Measurements from ENCODE around the gene MED13.
A peak's percentile ranks its signal among the peaks of the same experiment; 100 is the strongest.
"Not testable (repeated sequence)": the region's sequence is repeated elsewhere in the genome, so short reads cannot be mapped to it uniquely, and the experiment has no call there.

Gene MED13

DNA sequence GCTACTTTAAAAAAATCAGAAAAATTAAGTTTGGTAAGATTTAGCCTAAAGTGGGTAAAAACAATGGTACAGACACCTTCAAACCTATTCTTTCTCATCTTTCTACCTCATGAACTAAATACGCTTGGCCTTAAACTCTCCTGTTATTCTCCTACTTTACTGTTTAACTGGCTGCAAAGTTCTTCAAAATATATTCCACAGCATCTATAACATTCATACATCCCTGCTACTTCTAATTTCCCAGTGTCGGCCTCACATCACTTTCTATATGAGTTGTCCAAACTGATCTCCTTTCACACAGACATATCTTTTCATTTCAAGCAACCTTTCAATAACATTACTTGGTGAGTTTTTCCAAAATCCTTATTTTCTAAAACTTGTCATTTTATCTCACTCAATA lies 64.0 kb downstream of the MED13 start:
- no peak overlapping the region for H3K4me3 ChIP-seq (ENCODE audit: low read depth, low read length)

DNA sequence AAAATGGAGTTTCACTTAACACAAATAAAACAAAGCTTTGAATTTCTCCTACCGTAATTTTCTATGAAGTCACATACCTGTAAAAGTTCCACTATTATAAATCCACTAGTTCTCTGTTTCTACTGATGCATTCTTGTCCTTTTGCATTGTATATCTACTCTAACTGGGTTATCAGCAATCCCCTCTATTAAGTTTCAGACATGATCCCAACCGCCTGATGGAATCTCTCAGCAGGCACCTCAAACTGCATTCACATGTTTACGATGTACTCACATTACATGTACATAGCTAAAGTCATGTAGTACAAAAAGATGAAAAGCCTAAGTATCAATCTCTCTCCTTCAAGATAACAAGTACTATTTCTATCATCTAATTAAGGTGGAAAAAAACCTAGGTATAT lies 64.9 kb downstream of the MED13 start:
- H3K4me3 ChIP-seq (ENCODE audit: low read depth, low read length): no peak overlapping the region

DNA sequence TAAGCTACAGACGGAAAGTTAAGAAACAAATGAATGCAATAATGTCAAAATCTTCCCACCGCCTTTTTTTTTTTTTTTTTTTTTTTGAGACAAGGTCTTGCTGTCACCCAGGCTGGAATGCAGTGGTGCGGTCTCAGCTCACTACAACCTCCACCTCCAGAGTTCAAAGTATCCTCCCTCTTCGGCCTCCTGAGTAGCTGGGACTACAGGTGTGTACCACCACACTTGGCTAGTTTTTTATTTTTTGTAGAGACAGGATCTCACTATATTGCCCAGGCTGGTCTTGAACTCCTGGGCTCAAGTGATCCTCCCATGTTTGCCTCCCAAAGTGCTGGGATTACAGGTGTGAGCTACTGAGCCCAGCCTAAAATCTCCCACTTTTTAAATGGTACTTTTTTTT lies 66.5 kb downstream of the MED13 start:
- H3K4me3 ChIP-seq (ENCODE audit: low read depth, low read length): not testable (repeated sequence)

DNA sequence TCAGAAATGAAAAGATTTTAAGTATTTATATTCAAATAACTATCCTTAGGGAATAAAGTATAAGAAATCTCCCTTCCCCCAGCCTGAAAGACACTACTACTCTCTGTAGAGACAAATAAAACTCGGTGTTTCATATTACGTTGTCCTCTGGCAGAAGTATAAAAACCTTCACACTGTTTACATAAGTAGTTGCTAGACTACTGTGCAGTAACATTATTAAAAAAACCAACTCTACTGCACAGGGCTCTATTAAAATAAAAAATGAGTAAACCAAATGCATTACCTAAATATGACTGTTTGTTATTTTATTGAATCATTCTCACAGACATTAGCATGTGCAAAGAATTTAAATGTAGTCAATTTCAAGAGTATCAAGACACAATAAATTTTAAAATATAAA lies 67.4 kb downstream of the MED13 start:
- H3K4me3 ChIP-seq (ENCODE audit: low read depth, low read length): no peak overlapping the region

DNA sequence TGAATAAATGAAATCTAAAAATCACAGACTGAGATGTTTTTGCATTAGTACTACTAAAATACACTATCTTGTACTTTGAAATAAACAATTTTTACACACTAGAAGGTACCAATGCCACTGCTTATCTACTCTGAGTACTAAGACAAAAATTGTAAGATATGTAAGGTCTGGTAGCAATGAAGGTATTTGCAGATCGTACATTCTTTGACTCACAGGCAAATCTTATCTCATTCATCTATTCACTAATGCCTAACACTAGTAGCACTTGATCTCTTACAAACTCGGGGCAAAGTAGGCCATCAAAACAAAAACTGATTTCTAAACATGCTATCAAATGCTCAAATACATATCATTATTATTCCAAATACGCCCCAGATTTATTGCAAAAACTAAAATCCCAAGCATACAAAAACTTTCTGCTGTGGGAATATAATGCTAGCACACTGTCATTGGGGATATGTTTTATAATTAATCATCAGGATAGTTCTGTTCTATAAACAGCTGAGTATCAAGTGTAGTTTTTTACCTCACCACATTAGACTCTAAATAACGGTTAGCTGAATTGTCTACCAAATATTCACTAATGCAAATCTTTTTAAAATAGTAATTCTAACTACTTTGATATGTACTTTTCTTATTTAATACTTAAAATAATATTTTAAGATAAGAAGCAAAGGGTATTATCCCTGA lies 68.0 kb downstream of the MED13 start:
- no peak overlapping the region for H3K4me3 ChIP-seq (ENCODE audit: low read depth, low read length)

DNA sequence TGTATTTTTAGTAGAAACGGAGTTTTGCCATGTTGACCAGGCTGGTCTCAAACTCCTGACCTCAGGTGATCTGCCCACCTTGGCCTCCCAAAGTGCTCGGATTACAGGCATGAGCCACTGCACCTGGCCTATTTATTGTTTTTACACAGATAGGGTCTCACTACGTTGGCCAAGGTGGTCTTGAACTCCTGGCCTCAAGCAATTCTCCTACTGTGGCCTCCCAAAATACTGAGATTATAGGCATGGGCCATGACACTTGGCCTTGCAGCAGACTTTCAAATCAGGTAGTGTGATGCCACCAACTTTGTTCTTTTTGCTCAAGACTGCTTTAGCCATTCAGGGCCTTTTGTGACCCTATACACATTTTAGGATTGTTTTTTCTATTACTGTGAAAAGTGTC lies 75.6 kb downstream of the MED13 start:
- H3K4me3 ChIP-seq (ENCODE audit: low read depth, low read length): no peak overlapping the region

DNA sequence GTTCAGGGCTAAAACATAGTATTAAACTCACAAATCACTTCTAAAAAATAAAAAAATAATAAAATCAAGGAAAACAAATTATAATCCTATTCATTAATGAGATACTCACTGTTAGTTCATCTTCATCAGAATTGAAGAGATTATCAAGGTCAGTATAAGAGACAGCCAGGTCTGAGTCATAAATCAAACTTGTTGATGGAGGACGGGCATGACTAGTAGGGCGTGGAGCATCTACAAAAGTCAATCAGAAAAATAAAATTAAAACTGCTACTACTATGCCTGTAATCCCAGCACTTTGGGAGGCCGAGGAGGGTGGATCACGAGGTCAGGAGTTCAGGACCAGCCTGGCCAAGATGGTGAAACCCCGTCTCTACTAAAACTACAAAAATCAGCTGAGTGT lies 78.2 kb downstream of the MED13 start:
- H3K4me3 ChIP-seq (ENCODE audit: low read depth, low read length): no peak overlapping the region

DNA sequence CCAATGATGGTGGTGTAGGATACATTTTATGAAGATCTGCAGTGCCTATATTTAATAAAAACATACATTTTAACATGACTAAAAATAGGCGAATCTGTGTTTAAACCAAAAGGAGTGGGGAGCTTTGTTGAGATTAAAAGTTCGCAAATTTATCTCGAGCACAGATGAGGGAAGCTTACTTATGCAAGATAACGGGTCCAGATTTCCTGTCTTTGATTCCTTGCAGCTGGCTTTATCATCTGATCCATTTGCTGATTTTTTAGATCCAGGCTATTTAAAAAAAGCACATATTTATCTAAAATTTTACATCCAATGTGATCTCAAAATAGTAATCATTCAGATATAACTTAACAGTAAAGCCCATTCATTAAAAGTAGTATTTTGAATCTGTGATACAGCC lies 80.3 kb downstream of the MED13 start:
- H3K4me3 ChIP-seq (ENCODE audit: low read depth, low read length): no peak overlapping the region

DNA sequence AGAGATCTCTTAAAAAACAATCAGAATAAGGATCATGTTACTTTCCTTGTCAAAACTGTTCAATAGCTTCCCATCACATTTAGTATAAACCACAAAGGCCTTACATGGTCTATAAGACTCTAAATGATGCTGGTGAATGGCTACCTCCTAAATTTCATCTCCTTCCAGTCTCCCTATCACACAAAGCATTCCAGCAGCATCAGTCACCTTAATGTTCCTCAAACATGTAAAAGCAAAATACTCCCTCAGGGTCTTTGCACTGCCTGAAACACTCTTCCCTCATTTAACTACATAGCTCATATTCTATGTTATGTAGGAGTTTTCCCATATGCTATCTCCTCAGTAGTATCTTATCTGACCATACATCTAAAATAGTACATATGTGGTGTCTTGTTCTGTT lies 83.8 kb downstream of the MED13 start:
- no peak overlapping the region for H3K4me3 ChIP-seq (ENCODE audit: low read depth, low read length)

DNA sequence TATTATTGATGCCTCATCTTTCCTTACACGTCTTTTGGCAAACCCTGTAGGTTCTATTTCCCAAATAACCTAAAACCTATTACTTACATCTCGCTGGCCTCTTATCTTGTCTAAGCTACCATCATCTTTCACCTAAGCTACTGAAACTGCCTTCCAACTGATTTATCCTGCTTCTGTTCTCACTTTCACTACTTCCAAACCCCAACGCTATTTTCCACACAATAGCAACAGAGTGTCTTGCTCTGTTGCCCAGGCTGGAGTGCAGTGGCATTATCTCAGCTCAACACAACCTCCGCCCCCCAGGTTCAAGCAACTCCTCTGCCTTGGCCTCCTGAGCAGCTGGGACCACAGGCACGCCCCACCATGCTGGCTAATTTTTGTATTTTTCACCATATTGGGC lies 84.5 kb downstream of the MED13 start:
- no peak overlapping the region for H3K4me3 ChIP-seq (ENCODE audit: low read depth, low read length)

DNA sequence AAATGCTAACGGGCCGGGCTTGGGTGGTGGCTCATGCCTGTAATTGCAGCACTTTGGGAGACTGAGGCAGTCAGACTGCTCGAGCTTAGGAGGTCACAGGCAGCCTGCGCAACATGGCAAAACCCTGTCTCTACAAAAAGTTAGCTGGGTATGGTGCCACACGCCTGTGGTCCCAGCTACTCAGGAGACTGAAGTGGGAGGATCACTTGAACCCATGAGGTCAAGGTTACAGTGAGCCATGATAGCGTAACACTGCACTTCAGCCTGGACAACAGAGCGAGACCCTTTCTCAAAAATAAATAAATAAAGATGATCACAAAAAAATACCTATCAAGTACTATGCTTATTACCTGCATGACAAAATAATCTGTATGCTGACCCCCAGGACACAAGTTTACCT lies 91.0 kb downstream of the MED13 start:
- no peak overlapping the region for H3K4me3 ChIP-seq (ENCODE audit: low read depth, low read length)

DNA sequence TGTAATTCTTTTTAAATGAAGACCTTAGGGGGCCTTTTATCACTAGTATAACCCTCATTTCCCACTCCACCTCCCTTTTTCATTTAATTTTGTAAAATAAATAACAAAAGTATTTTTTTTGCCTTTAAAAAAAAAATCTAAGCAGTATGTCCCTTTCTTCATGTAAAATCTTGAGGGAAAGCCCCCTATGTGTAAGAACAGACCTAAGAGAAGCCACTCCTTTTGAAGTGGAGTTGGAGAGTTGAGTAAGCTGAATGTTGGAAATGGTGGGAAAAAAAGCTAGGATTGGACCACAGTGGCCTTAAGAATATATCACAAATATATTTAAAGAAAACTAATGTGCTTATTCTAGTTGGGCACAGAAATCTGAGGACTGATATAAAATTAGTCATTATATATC lies 92.8 kb downstream of the MED13 start:
- no peak overlapping the region for H3K4me3 ChIP-seq (ENCODE audit: low read depth, low read length)

DNA sequence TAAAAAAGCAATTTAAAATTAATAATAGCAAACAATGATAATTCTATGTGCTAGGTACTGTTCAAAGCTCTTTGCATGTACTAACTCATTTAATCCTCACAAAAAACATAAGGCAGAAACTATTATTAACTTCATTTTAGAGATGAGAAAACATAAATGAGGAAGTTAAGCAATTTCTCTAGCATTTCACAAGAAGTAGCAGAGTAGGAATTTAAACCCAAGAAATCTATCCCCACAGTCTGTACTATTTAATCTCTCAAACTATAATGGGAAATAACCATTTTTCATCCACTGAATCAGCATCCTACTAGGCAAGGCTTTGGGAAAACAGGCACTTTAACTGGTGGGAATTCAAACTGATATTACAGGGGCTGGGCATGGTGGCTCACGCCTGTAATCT lies 95.0 kb downstream of the MED13 start:
- no peak overlapping the region for H3K4me3 ChIP-seq (ENCODE audit: low read depth, low read length)

DNA sequence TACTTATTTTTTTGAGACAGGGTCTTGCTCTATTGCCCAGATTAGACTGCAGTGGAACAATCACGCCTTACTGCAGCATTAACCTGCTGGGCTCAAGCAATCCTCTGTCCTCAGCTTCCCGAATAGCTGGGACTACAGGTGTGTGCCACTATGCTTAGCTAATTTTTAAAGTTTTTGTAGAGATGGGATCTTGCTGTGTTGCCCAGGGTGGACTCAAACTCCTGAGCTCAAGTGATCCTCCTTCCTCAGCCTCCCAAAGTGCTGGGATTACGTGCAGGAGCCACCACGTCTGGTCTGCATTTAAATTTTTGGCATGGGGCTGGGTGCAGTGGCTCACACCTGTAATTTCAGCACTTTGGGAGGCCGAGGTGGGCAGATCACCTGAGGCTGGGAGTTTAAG lies 96.3 kb downstream of the MED13 start:
- no peak overlapping the region for H3K4me3 ChIP-seq (ENCODE audit: low read depth, low read length)

DNA sequence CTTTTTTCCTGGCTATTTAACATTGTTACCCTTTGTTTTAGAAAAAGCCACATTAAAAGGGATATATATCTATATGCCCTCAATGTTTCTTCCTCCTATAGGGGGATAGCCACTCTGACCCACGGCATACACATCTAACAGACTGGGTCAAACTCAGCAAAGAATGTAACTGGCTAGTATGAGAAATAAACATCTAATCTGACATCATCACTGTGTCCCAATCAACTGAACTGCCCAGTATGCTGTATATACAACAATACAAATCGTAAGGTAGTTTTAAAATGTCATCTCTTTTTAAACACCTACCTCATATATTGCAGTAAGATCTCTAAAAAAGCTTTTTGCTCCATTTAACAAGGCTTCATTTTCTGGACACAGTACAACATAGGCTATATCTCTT lies 97.3 kb downstream of the MED13 start:
- no peak overlapping the region for H3K4me3 ChIP-seq (ENCODE audit: low read depth, low read length)

DNA sequence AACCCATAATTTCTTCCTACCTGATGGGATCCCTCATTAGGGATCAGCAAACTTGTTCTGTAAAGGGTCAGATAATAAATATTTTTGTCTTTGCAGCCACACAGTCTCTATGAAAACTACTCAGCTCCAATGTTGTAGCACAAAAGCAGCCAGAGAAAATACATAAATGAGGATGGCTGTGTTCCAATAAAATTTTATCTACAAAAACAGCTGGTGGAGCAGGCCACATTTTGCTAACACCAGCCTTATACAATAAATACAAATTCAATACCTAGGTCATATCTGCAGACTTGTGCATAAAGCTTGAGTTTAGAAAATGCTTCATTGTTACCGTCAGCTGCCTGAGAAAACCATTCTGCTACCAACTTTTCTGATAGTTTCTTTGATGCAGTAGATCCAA lies 98.9 kb downstream of the MED13 start:
- H3K4me3 ChIP-seq (ENCODE audit: low read depth, low read length): no peak overlapping the region

DNA sequence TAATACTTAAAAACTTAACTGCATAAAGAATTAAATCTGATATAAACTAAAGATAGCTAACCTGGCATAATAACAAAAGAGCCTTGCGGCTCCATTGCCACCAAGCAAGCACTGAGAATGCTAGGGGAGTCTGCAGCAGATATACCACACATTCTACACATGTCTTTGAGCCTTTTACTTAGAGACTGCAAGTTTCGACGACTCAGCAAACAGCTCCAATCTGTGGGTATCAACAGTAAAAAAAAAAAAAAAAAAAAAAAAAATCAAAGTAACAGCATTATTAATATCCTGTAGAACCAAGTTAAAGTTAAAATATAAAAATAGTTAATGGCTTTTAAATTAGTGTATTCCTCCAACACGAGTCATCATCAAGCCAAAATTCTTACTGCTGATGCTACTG lies 109.5 kb downstream of the MED13 start:
- H3K4me3 ChIP-seq (ENCODE audit: low read depth, low read length): no peak overlapping the region

DNA sequence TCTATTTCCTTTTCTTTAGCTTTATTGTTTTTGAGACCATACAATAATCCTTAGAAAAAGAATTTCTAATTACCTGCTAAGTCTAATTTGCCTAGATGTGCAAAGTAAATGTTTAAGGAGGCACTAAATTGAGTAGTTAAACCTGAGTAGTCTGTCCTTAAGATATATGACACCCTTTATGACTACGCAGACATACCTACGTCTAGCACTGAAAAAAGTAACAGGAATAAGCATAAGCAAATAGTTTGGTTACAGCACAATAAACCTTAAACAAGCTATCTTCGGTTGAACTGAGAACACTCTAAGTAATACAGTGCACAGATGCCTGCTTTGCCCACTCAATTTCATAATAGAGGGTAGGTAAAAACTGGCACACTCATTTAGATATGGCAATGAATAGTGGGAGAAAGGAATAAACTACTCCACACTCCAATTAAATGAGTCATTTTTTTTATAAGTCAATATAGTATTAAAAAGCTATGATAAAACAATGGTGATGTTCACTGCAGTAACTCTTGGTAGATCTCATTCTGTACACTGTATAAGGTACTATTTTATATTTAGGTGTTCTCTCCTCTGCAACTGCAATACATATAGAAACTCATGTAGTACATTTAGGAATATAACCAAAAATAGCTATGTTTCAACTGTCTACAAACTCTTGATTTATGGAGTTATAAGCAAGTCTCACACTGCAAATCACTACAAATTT lies 117.6 kb downstream of the MED13 start:
- no peak overlapping the region for H3K4me3 ChIP-seq (ENCODE audit: low read depth, low read length)

DNA sequence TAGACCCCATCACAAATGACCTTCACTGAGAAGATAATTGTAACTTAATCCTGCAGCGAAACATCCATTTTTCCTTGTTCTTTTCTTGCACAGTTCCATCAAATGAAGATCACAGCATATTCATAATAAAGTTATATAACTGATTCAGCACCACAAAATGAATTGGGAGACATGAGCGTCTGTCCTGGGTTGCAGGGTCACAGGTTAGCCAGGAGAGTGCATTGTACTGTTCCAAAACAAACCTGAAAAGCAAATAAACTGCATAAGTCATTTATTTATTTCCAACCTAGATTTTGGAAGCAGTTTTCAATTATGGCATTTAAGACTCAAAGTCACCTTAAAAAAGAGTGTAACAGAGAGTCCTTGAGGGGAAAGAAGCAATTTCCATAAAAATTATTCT lies 118.7 kb downstream of the MED13 start:
- no peak overlapping the region for H3K4me3 ChIP-seq (ENCODE audit: low read depth, low read length)

DNA sequence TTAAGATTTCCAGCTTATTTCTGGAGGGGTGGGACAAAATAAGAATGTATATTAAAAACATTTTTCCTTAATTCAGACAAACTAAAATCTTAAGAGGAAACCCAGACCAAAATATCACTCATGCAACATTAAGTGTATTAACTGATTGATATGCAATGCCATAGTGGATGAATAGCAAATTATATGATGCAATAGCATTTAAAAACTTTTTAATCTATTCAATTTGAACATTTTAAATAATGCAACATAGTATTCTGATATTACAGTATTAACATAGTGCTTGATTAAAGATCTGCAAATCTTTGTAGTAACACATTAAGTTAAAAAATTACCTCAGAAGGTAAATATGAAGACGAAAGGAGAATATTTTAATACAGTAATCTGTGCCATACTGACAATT lies 122.0 kb downstream of the MED13 start:
- H3K4me3 ChIP-seq (ENCODE audit: low read depth, low read length): no peak overlapping the region

DNA sequence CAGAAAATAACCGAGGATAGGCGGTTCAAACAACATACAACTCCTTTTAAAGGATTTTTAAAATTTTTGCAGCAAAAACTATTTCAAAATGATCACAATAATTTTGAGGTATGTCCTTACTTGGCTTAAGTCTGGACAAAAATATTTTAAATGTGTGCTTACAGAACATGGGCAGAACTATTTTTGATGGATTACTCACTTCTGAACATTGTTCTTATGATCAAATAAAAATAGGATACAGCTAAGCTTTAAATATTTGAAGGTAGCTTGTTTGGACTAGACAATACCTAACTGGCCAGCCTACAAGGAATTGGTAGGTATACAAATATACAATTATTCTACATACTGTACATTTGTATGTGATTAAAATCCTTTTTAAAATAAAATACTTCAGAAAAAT lies 123.0 kb downstream of the MED13 start:
- no peak overlapping the region for H3K4me3 ChIP-seq (ENCODE audit: low read depth, low read length)

DNA sequence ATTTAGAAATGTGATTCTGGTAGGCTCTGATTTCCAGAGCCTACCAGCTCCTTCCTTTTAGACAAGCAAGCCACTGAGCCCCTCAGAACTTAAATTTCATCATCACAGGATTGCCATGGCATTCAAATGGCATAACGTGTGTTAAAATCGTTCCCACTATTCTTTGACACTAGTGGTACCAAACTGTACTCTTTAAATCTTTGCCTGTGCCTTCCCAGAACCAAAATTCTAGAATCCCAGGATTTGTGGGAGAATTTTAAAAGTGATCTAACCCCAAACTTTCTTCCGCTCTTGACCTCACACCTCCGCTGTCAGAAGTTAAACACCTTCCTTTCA lies 137.0 kb downstream of the MED13 start:
- H3K4me3 ChIP-seq (ENCODE audit: low read depth, low read length): peak overlapping the region; percentile 96
